ENCODE results near the gene DNASE1L2.

- TF ChIP-seq CTCF (IDR thresholded peaks at IDR 0.05; ENCODE audit: control extremely low read depth in 1 of 3, insufficient read depth in 1 of 3, low read depth in 1 of 3, low read length in 3 of 3) = no peak
- TF ChIP-seq SIX5 (IDR thresholded peaks at IDR 0.05; ENCODE audit: low read depth, low read length) = no peak
- TF ChIP-seq CREB1 (IDR thresholded peaks at IDR 0.05) = no peak
- no peak for TF ChIP-seq POLR2A (IDR thresholded peaks at IDR 0.05; ENCODE audit: control extremely low read depth in 1 of 2, low read depth in 2 of 2, low read length in 2 of 2)
- no peak for TF ChIP-seq CHD2 (IDR thresholded peaks at IDR 0.05; ENCODE audit: low read length)
- TF ChIP-seq CHD7 (IDR thresholded peaks at IDR 0.05; ENCODE audit: insufficient replicate concordance, low read length) = no peak
- TF ChIP-seq EP300 (IDR thresholded peaks at IDR 0.05; ENCODE audit: borderline replicate concordance in 1 of 2, low read depth in 2 of 2, low read length in 2 of 2) = no peak
- TF ChIP-seq ASH2L (IDR thresholded peaks at IDR 0.05; ENCODE audit: low read length) = no peak
- TF ChIP-seq EZH2 (IDR thresholded peaks at IDR 0.05; ENCODE audit: low read depth, low read length, severe bottlenecking) = no peak
- no peak for TF ChIP-seq FOSL1 (IDR thresholded peaks at IDR 0.05; ENCODE audit: insufficient read depth, low read depth, low read length)
These were observed 39.5 kb downstream of the DNASE1L2 start for GRCh38 chr16:2275476-2276367.

Measured in H1 (cell line).